Hepatocyte (in vitro differentiated cells): ENCODE measurements around the gene ZHX3. TPM values are rescaled to one million over a fixed set of nuclear protein-coding genes. Genes with fewer than 3 reads are reported as not detected.

Source experiments
- DNase-seq: peaks from one replicate; pipeline ENCODE4 v3.0.0-alpha.2; 2016; ENCODE audit warnings: low spot score
- H2AFZ ChIP-seq: fragments of 200-600 bp; sonication (generic); 2 replicates; pipeline ENCODE4 v1.6.0; 2016; ENCODE audit warnings: antibody characterized with exemption, mild to moderate bottlenecking
- H3K27ac ChIP-seq: fragments of 200-600 bp; sonication (generic); 2 replicates; pipeline ENCODE4 v1.5.1; 2016; ENCODE audit warnings: mild to moderate bottlenecking
- H3K27me3 ChIP-seq: fragments of 200-600 bp; sonication (generic); 2 replicates; pipeline ENCODE4 v1.6.1; 2016
- H3K36me3 ChIP-seq: fragments of 200-600 bp; sonication (generic); replicated peaks from 2 replicates; pipeline ENCODE4 v1.5.1; 2016; ENCODE audit warnings: low read depth; ENCODE audit not compliant: insufficient read depth
- H3K4me1 ChIP-seq: fragments of 200-600 bp; sonication (generic); 2 replicates; pipeline ENCODE4 v1.5.1; 2016; ENCODE audit warnings: mild to moderate bottlenecking, moderate library complexity; ENCODE audit not compliant: insufficient read depth
- H3K4me2 ChIP-seq: fragments of 200-600 bp; sonication (generic); 2 replicates; pipeline ENCODE4 v1.6.0; 2016
- H3K4me3 ChIP-seq: fragments of 200-600 bp; sonication (generic); 2 replicates; pipeline ENCODE4 v1.5.1; 2016; ENCODE audit warnings: mild to moderate bottlenecking
- H3K79me2 ChIP-seq: fragments of 200-600 bp; sonication (generic); 2 replicates; pipeline ENCODE4 v1.6.0; 2017; ENCODE audit warnings: mild to moderate bottlenecking
- H3K9me2 ChIP-seq: fragments of 200-600 bp; sonication (generic); replicated peaks from 2 replicates; pipeline ENCODE4 v1.6.0; 2017; ENCODE audit warnings: mild to moderate bottlenecking; ENCODE audit not compliant: insufficient read depth
- H3K9me3 ChIP-seq: fragments of 200-600 bp; sonication (generic); 2 replicates; pipeline ENCODE4 v1.5.1; 2016; ENCODE audit warnings: low read depth, mild to moderate bottlenecking
- H4K20me1 ChIP-seq: fragments of 200-600 bp; sonication (generic); 2 replicates; pipeline ENCODE4 v1.6.0; 2016; ENCODE audit warnings: mild to moderate bottlenecking; ENCODE audit not compliant: insufficient read depth, poor library complexity, severe bottlenecking
- CTCF ChIP-seq: fragments of 200-600 bp; sonication (generic); IDR thresholded peaks from 2 replicates; pipeline ENCODE4 v1.5.1; 2016; ENCODE audit warnings: antibody characterized with exemption, mild to moderate bottlenecking; ENCODE audit not compliant: poor library complexity
- EZH2 ChIP-seq: fragments of 200-600 bp; sonication (generic); IDR thresholded peaks from 2 replicates; pipeline ENCODE4 v1.6.1; 2016; ENCODE audit warnings: antibody characterized with exemption, mild to moderate bottlenecking, borderline replicate concordance
- EZH2phosphoT487 ChIP-seq: fragments of 200-600 bp; sonication (generic); IDR thresholded peaks from one replicate; pipeline ENCODE4 v1.6.1; 2018; ENCODE audit warnings: antibody characterized with exemption, mild to moderate bottlenecking, low read depth, moderate library complexity; ENCODE audit not compliant: unreplicated experiment, severe bottlenecking
- WGBS: methylation state at CpG from one replicate; pipeline ENCODE4 v1.1.6; 2016; ENCODE audit warnings: low lambda C conversion rate; ENCODE audit errors: missing lambda C conversion rate; 5-methylcytosine and 5-hydroxymethylcytosine counted together
- polyA plus RNA-seq: library from polyadenylated mRNA; unstranded; fragments of >200 nt; fragmentation: Nextera tagmentation; extraction: Ambion mirVana; gene quantifications from 2 replicates; pipeline ENCODE4 v1.2.1, GENCODE V29; 2016
- total RNA-seq: library from RNA; depleted of rRNA; stranded (reverse); fragments of >200 nt; gene quantifications from 2 replicates; pipeline ENCODE4 v1.2.3, GENCODE V29; 2014

Gene ZHX3
- total and polyA plus RNA-seq, 2 experiments from 2014 or later, result 15.0 to 19.7 TPM

DNA sequence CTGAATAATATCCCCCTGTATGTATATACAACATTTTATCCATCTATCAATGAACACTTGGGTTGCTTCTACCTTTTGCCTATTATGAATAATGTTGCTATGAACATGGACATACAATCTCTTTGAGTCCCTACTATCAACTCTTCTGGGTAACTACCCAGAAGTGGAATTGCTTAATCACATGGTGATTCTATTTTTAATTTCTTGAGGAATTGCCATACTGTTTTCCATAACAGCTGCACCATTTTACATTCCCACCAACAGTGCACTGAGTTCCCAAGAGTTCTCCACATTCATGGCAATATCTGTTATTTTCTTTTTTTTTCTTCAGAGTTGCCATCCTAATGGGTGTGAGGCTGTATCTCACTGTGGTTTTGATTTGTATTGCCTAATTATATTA, 88.3 kb downstream of the ZHX3 start:
- no peaks in the 10 kb centered on the region for H3K79me2 ChIP-seq

GRCh38 chr20:41228858-41229257, 88.7 kb downstream of the ZHX3 start:
- Histone ChIP-seq H3K9me3 (no peaks in the 10 kb centered on the region), H3K36me3 (no peaks in the 10 kb centered on the region), H3K79me2 (no peaks in the 10 kb centered on the region), H3K9me2 (no peaks in the 10 kb centered on the region), H3K27me3 (no peaks in the 10 kb centered on the region), H2AFZ (no peak overlapping the region), H3K4me3 (no peak overlapping the region), H3K27ac (no peak overlapping the region), H3K4me2 (no peak overlapping the region), H4K20me1 (no peaks in the 10 kb centered on the region), H3K4me1 (no peaks in the 10 kb centered on the region)
- TF ChIP-seq EZH2 (no peak), CTCF (no peak), EZH2phosphoT487 (no peak)
- DNase-seq, result no peak

More for the DNA sequence above, 88.3 kb downstream of the ZHX3 start:
- Histone ChIP-seq H3K27ac (no peak overlapping the region), H3K9me2 (no peaks in the 10 kb centered on the region), H3K27me3 (no peaks in the 10 kb centered on the region), H3K4me1 (no peaks in the 10 kb centered on the region), H4K20me1 (no peaks in the 10 kb centered on the region), H3K9me3 (no peaks in the 10 kb centered on the region), H3K4me3 (no peak overlapping the region), H3K36me3 (no peaks in the 10 kb centered on the region), H2AFZ (no peak overlapping the region), H3K4me2 (no peak overlapping the region)
- DNase-seq, result no peak
- TF ChIP-seq EZH2, result no peak
- TF ChIP-seq CTCF, result no peak
- no peak for TF ChIP-seq EZH2phosphoT487

GRCh38 chr20:41226426-41226825, 91.1 kb downstream of the ZHX3 start:
- Histone ChIP-seq H3K4me2 (no peak overlapping the region), H3K9me2 (no peaks in the 10 kb centered on the region), H3K36me3 (no peaks in the 10 kb centered on the region), H3K79me2 (no peaks in the 10 kb centered on the region), H3K4me1 (no peaks in the 10 kb centered on the region), H3K4me3 (no peak overlapping the region), H2AFZ (no peak overlapping the region), H4K20me1 (no peaks in the 10 kb centered on the region), H3K27ac (no peak overlapping the region), H3K27me3 (no peaks in the 10 kb centered on the region), H3K9me3 (no peaks in the 10 kb centered on the region)
- WGBS, result 94% methylated on average over 1 of the region's 1 CpG
- DNase-seq, result no peak
- TF ChIP-seq EZH2, result no peak
- TF ChIP-seq CTCF, result no peak
- TF ChIP-seq EZH2phosphoT487, result no peak

DNA sequence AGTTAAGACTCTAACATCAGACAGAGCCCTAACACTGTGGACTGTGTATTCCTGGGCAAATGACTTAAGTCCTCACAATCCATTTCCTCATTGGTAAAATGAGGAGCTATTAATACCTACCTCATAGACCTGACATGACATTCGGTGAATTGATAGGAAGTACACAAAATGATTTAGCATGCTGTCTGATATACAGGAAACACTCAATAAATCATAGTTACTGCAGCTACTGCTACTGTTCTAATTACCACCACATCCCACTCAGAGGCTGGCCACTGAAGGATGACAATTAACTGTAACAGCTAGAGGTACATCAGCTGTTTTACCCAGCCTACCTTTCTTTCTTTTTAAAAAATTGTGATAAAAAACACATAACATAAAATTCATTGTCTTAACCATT, 92.4 kb downstream of the ZHX3 start:
- no peak overlapping the region for H3K4me2 ChIP-seq
- H3K79me2 ChIP-seq, result no peaks in the 10 kb centered on the region
- no peaks in the 10 kb centered on the region for H3K9me3 ChIP-seq
- no peak for TF ChIP-seq EZH2phosphoT487
- TF ChIP-seq EZH2, result no peak
- TF ChIP-seq CTCF, result no peak
- H3K36me3 ChIP-seq, result no peaks in the 10 kb centered on the region
- no peaks in the 10 kb centered on the region for H3K27me3 ChIP-seq
- no peaks in the 10 kb centered on the region for H4K20me1 ChIP-seq
- no peak overlapping the region for H3K27ac ChIP-seq
- H3K4me1 ChIP-seq, result no peaks in the 10 kb centered on the region
- H3K9me2 ChIP-seq, result no peaks in the 10 kb centered on the region
- H2AFZ ChIP-seq, result no peak overlapping the region
- WGBS, result 68% methylated on average over 1 of the region's 1 CpG
- H3K4me3 ChIP-seq, result no peak overlapping the region
- no peak for DNase-seq
